Fibroblast of lung (primary cell): ENCODE results near the gene SLC9A8. TPM values are rescaled to one million over a fixed set of nuclear protein-coding genes. Genes with fewer than 3 reads are reported as not detected.

Experiments
- DNase-seq, 2 donors: peaks; one replicate each; pipeline versions ENCODE4 v3.0.0 to v3.0.0-alpha.2; 2010; ENCODE audit warnings: low read depth in 2 of 2
- H2AFZ ChIP-seq: 2 replicates; pipeline ENCODE4 v1.5.1; 2012; ENCODE audit warnings: low read length, control low read depth, inconsistent platforms
- H3K27ac ChIP-seq: 2 replicates; pipeline ENCODE4 v1.5.1; 2011; ENCODE audit warnings: low read length, control low read depth; ENCODE audit not compliant: insufficient read depth
- H3K27me3 ChIP-seq: 2 replicates; pipeline ENCODE4 v1.5.1; 2011; ENCODE audit warnings: mild to moderate bottlenecking, low read length; ENCODE audit not compliant: control insufficient read depth, insufficient read depth
- H3K36me3 ChIP-seq: 2 replicates; pipeline ENCODE4 v1.5.1; 2011; ENCODE audit warnings: low read length; ENCODE audit not compliant: control insufficient read depth, insufficient read depth
- H3K4me1 ChIP-seq: 2 replicates; pipeline ENCODE4 v1.5.1; 2011; ENCODE audit warnings: low read length; ENCODE audit not compliant: control insufficient read depth, insufficient read depth; ENCODE audit errors: extremely low read depth
- H3K4me2 ChIP-seq: 2 replicates; pipeline ENCODE4 v1.5.1; 2011; ENCODE audit warnings: low read length, control low read depth; ENCODE audit not compliant: insufficient read depth; ENCODE audit errors: extremely low read depth
- H3K4me3 ChIP-seq, 4 experiments: fragments of 200-600 bp in 1 of 4; sonication (generic) in 1 of 4; replicated peaks in 1 of 4; 2 replicates each; pipeline ENCODE4 v1.5.1; 2011 to 2016; ENCODE audit warnings: low read length in 4 of 4, low read depth in 3 of 4, mild to moderate bottlenecking in 3 of 4, control low read depth in 2 of 4, inconsistent platforms in 1 of 4, mixed read lengths in 1 of 4; ENCODE audit not compliant: insufficient read depth in 1 of 4; ENCODE audit errors: control extremely low read depth in 1 of 4
- H3K79me2 ChIP-seq: 2 replicates; pipeline ENCODE4 v1.5.1; 2012; ENCODE audit warnings: mild to moderate bottlenecking, low read length, inconsistent platforms; ENCODE audit not compliant: control insufficient read depth, insufficient read depth
- H3K9ac ChIP-seq: 2 replicates; pipeline ENCODE4 v1.5.1; 2011; ENCODE audit warnings: mild to moderate bottlenecking, low read length, control low read depth; ENCODE audit not compliant: insufficient read depth
- H3K9me3 ChIP-seq: 2 replicates; pipeline ENCODE4 v1.5.1; 2012; ENCODE audit warnings: low read depth, low read length; ENCODE audit not compliant: control insufficient read depth, insufficient read depth
- H4K20me1 ChIP-seq: 2 replicates; pipeline ENCODE4 v1.5.1; 2011; ENCODE audit warnings: low read length; ENCODE audit not compliant: control insufficient read depth, insufficient read depth; ENCODE audit errors: extremely low read depth
- EZH2 ChIP-seq: IDR thresholded peaks from 2 replicates; pipeline ENCODE4 v1.5.1; 2012; ENCODE audit warnings: low read length, control low read depth, mild to moderate bottlenecking; ENCODE audit errors: missing control alignments
- polyA plus RNA-seq, 2 donors: library from polyadenylated mRNA; depleted of rRNA in 1 of 2; stranded (reverse) in 1 of 2; unstranded in 1 of 2; fragments of >200 nt; gene quantifications; 2 replicates each; pipeline ENCODE4 v1.2.1, GENCODE V29; 2011 to 2012; ENCODE audit warnings: missing spikeins in 1 of 2
- total RNA-seq: library from RNA; depleted of rRNA; stranded (reverse); fragments of >200 nt; gene quantifications from 2 replicates; pipeline ENCODE4 v1.2.1, GENCODE V29; 2014
- TF ChIP-seq, protein P1 (sequence below), 2 donors: IDR thresholded peaks in 1 of 2; conservative IDR thresholded peaks in 1 of 2; 1 replicate in 1 of 2; 2 replicates in 1 of 2; pipeline ENCODE4 v1.5.1; 2011 to 2012; ENCODE audit warnings: low read length in 2 of 2, control low read depth in 1 of 2, inconsistent platforms in 1 of 2, low read depth in 1 of 2, mild to moderate bottlenecking in 1 of 2

SLC9A8 gene
- total and polyA plus RNA-seq, 2 donors (not counting 1 experiment from before 2014, with no cell fraction given): 2.4 to 15.5 TPM

GRCh38 chr20:49809803-49810359 lies 2.7 kb upstream of the SLC9A8 start:
- DNase-seq: no peak

GRCh38 chr20:49810491-49811190 lies 2.0 kb upstream of the SLC9A8 start:
- H3K9me3 ChIP-seq: no peaks in the 10 kb centered on the region
- no peaks in the 10 kb centered on the region for H4K20me1 ChIP-seq
- peaks cover 2% of the 10 kb centered on the region for H3K36me3 ChIP-seq
- DNase-seq: no peak
- H3K4me3 ChIP-seq: no peak overlapping the region
- peaks cover 7% of the 10 kb centered on the region for H3K4me1 ChIP-seq
- peaks cover 10% of the 10 kb centered on the region for H3K79me2 ChIP-seq
- H3K9ac ChIP-seq: no peak overlapping the region
- no peak for TF ChIP-seq EZH2
- TF ChIP-seq, protein P1, sequence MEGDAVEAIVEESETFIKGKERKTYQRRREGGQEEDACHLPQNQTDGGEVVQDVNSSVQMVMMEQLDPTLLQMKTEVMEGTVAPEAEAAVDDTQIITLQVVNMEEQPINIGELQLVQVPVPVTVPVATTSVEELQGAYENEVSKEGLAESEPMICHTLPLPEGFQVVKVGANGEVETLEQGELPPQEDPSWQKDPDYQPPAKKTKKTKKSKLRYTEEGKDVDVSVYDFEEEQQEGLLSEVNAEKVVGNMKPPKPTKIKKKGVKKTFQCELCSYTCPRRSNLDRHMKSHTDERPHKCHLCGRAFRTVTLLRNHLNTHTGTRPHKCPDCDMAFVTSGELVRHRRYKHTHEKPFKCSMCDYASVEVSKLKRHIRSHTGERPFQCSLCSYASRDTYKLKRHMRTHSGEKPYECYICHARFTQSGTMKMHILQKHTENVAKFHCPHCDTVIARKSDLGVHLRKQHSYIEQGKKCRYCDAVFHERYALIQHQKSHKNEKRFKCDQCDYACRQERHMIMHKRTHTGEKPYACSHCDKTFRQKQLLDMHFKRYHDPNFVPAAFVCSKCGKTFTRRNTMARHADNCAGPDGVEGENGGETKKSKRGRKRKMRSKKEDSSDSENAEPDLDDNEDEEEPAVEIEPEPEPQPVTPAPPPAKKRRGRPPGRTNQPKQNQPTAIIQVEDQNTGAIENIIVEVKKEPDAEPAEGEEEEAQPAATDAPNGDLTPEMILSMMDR (conservative IDR thresholded peaks at IDR 0.05 in 1 of 2, IDR thresholded peaks at IDR 0.05 in 1 of 2; ENCODE audit: low read depth in 1 of 2, low read length in 2 of 2): no peak
- no peaks in the 10 kb centered on the region for H3K27me3 ChIP-seq
- H3K27ac ChIP-seq: no peak overlapping the region
- no peak overlapping the region for H3K4me2 ChIP-seq
- H2AFZ ChIP-seq: no peak overlapping the region

More at GRCh38 chr20:49809803-49810359, 2.7 kb upstream of the SLC9A8 start:
- Histone ChIP-seq H3K4me1 (peaks cover 7% of the 10 kb centered on the region), H3K36me3 (peaks cover under 1% of the 10 kb centered on the region), H3K9me3 (no peaks in the 10 kb centered on the region), H3K79me2 (peaks cover 10% of the 10 kb centered on the region), H3K4me2 (no peak overlapping the region), H3K9ac (no peak overlapping the region), H3K27ac (no peak overlapping the region), H3K27me3 (no peaks in the 10 kb centered on the region), H3K4me3 (no peak overlapping the region), H2AFZ (no peak overlapping the region), H4K20me1 (no peaks in the 10 kb centered on the region)
- TF ChIP-seq, protein P1 (conservative IDR thresholded peaks at IDR 0.05 in 1 of 2, IDR thresholded peaks at IDR 0.05 in 1 of 2; ENCODE audit: low read depth in 1 of 2, low read length in 2 of 2): no peak
- no peak for TF ChIP-seq EZH2

DNA sequence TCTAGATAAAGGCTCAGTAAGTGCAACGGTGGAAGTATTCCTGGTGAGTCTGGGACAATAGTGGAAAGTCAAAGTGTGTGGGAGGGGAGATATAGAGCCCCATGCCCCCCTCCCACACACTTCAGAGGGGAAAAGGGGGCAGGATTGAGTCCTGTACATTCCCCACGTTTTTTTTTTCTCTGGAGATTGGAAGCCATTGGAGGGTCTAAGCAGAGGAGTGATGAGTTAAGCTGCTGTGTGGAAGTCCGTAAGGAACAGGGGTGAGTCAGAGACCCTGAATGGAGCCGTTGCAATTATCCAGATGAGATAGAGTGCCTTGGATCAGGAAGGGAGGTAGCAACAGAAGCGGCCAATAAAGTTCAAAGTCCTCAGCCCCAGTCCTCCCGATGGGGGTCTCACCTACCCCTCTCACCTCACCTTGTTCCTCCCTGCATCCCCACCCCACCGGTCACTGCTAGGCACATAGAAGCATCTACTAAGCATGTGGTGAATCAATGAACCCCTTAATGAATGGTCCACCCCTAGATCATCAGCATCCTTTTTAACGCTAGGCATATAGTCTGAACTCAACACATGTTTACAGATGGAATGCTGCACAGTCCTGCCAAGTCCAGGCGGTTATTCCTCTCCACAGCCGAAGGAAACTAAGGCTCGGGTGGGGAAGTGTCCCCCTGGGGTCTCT lies 662 bp upstream of the SLC9A8 start:
- H3K27me3 ChIP-seq: no peaks in the 10 kb centered on the region

More for the DNA sequence above, 662 bp upstream of the SLC9A8 start:
- Histone ChIP-seq H3K4me1 (peaks cover 7% of the 10 kb centered on the region), H2AFZ (peak overlapping the region; percentile 64), H4K20me1 (no peaks in the 10 kb centered on the region), H3K27ac (peak overlapping the region; percentile 92), H3K79me2 (peaks cover 10% of the 10 kb centered on the region), H3K9me3 (no peaks in the 10 kb centered on the region), H3K9ac (no peak overlapping the region), H3K4me3 (peak overlapping the region; percentile 57 to 94 (median 82)), H3K36me3 (peaks cover 2% of the 10 kb centered on the region), H3K4me2 (peak overlapping the region; percentile 86)
- no peak for TF ChIP-seq EZH2
- TF ChIP-seq, protein P1 (conservative IDR thresholded peaks at IDR 0.05 in 1 of 2, IDR thresholded peaks at IDR 0.05 in 1 of 2; ENCODE audit: low read depth in 1 of 2, low read length in 2 of 2): no peak
- peak; percentile 26 to 64 for DNase-seq
